CD4-positive, alpha-beta T cell (primary cell): ENCODE measurements around the gene PTPRO. TPM values are rescaled to one million over a fixed set of nuclear protein-coding genes. Genes with fewer than 3 reads are reported as not detected.

Experiments
- ATAC-seq: fragments of 200-7000 bp; cut with Tn5 transposase; one replicate; pipeline ENCODE4 v1.10.0; 2022; ENCODE audit warnings: mild to moderate bottlenecking; ENCODE audit not compliant: poor library complexity
- CTCF ChIA-PET: fragments of 350-600 bp; sonication (Branson Sonifier 250); formaldehyde crosslinking; loops from one replicate; lab custom pipeline; 2021; ENCODE audit warnings: antibody characterized with exemption, inconsistent platforms; lab: Charles Lee
- POLR2A ChIA-PET: fragments of 350-600 bp; sonication (Branson Sonifier 250); formaldehyde crosslinking; loops from one replicate; lab custom pipeline; 2021; ENCODE audit warnings: antibody characterized with exemption, inconsistent platforms; lab: Charles Lee
- DNase-seq, 14 experiments: peaks; one replicate each; pipeline ENCODE4 v3.0.0-alpha.2; 2013 to 2020; ENCODE audit warnings: mixed read lengths in 2 of 14
- H3K27ac ChIP-seq, 2 donors: one replicate each; pipeline versions ENCODE4 v1.5.1 to v1.7.0; 2013; ENCODE audit warnings: low read length in 2 of 2, low read depth in 1 of 2, mild to moderate bottlenecking in 1 of 2
- H3K27me3 ChIP-seq, 2 experiments: 1 replicate in 1 of 2; 2 replicates in 1 of 2; pipeline versions ENCODE4 v1.6.1 to v1.7.0; 2013; ENCODE audit warnings: low read length in 2 of 2, control low read depth in 1 of 2, mild to moderate bottlenecking in 1 of 2, moderate library complexity in 1 of 2; ENCODE audit not compliant: insufficient read depth in 2 of 2, control insufficient read depth in 1 of 2
- H3K36me3 ChIP-seq: one replicate; pipeline ENCODE4 v1.6.1; 2013; ENCODE audit warnings: low read length, control low read depth; ENCODE audit not compliant: insufficient read depth
- H3K4me1 ChIP-seq: one replicate; pipeline ENCODE4 v1.6.1; 2013; ENCODE audit warnings: low read length, control low read depth; ENCODE audit not compliant: insufficient read depth
- H3K4me3 ChIP-seq: one replicate; pipeline ENCODE4 v1.5.1; 2013; ENCODE audit warnings: mild to moderate bottlenecking, low read length, moderate library complexity
- H3K9me3 ChIP-seq, 2 experiments: 1 replicate in 1 of 2; 2 replicates in 1 of 2; pipeline versions ENCODE4 v1.6.1 to v1.7.0; 2013; ENCODE audit warnings: low read length in 2 of 2, mild to moderate bottlenecking in 2 of 2, control low read depth in 1 of 2, moderate library complexity in 1 of 2; ENCODE audit not compliant: control insufficient read depth in 1 of 2, insufficient read depth in 1 of 2
- H3K27ac Mint-ChIP-seq: one replicate; pipeline ENCODE4 v1.8.0; 2020; ENCODE audit warnings: mixed read lengths
- H3K27me3 Mint-ChIP-seq: one replicate; pipeline ENCODE4 v1.8.0; 2021; ENCODE audit warnings: mixed read lengths
- H3K36me3 Mint-ChIP-seq: one replicate; pipeline ENCODE4 v1.8.0; 2021; ENCODE audit warnings: low read depth, mixed read lengths
- H3K4me1 Mint-ChIP-seq: one replicate; pipeline ENCODE4 v1.8.0; 2021; ENCODE audit warnings: low read depth, mixed read lengths
- H3K4me3 Mint-ChIP-seq: one replicate; pipeline ENCODE4 v1.8.0; 2020; ENCODE audit warnings: mild to moderate bottlenecking, mixed read lengths
- H3K9me3 Mint-ChIP-seq: one replicate; pipeline ENCODE4 v1.8.0; 2020; ENCODE audit warnings: mixed read lengths
- intact Hi-C, 2 experiments: fragments of 100-400 bp; cut with DNase I in 1 of 2; cut with micrococcal nuclease in 1 of 2; formaldehyde crosslinking; loops; one replicate each; pipeline versions ENCODE4 v1.15.1 to v1.9.0; 2023 to 2025; cut with DNase I, micrococcal nuclease
- total RNA-seq, 174 experiments: library from RNA in 2 of 174; stranded (reverse) in 2 of 174; gene quantifications; one replicate each; pipeline ENCODE4 v1.2.3 and lab custom pipeline; 2021 to 2026
- TF ChIP-seq, protein P1 (sequence below): fragments of 200-600 bp; IDR thresholded peaks from one replicate; pipeline ENCODE4 v1.8.0; 2022; ENCODE audit warnings: antibody characterized with exemption, mild to moderate bottlenecking

Gene PTPRO
- total RNA-seq, 2 experiments from 2014 or later = 2.1 to 2.8 TPM

DNA sequence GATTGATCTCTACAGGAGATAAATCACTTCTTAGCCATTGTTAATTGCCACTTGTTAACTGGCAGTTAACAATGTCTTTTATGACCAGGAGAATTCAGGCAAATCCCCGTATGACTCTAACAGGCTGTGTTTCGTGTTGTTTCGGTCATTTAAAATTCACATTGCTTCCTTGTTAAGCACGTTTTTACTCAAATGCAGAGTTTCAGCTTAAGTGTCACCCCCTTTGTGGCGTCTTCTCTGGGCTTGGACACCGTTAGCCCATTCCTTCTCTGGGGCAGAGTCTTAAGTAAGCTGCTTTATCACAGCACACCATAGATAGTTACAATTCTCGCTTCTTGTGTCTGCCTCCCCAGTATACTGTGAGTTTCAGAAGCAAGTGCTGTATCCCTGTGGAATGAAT lies 261.5 kb downstream of the PTPRO start:
- Mint-ChIP-seq H3K4me1 (peaks cover 18% of the 10 kb centered on the region), H3K36me3 (peaks cover 6% of the 10 kb centered on the region), H3K27me3 (no peaks in the 10 kb centered on the region), H3K4me3 (no peak overlapping the region), H3K9me3 (no peaks in the 10 kb centered on the region), H3K27ac (no peak overlapping the region)
- TF ChIP-seq, protein P1, sequence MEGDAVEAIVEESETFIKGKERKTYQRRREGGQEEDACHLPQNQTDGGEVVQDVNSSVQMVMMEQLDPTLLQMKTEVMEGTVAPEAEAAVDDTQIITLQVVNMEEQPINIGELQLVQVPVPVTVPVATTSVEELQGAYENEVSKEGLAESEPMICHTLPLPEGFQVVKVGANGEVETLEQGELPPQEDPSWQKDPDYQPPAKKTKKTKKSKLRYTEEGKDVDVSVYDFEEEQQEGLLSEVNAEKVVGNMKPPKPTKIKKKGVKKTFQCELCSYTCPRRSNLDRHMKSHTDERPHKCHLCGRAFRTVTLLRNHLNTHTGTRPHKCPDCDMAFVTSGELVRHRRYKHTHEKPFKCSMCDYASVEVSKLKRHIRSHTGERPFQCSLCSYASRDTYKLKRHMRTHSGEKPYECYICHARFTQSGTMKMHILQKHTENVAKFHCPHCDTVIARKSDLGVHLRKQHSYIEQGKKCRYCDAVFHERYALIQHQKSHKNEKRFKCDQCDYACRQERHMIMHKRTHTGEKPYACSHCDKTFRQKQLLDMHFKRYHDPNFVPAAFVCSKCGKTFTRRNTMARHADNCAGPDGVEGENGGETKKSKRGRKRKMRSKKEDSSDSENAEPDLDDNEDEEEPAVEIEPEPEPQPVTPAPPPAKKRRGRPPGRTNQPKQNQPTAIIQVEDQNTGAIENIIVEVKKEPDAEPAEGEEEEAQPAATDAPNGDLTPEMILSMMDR = no peak
- no peak for ATAC-seq
- CTCF ChIA-PET = interaction anchor here (0.5 to 9.7 kb wide), 11 partner anchors 8 to 671 kb away, joined by 3 to 117 read pairs (median 3); no protein-coding TSS in a partner anchor
- no peak for DNase-seq
- no peak overlapping the region for H3K27ac ChIP-seq
- intact Hi-C loops = loop anchor here (1.0 to 5.0 kb wide), 5 partner anchors 52 to 862 kb away; no protein-coding TSS in a partner anchor
- H3K4me1 ChIP-seq = no peaks in the 10 kb centered on the region
- no peak overlapping the region for H3K4me3 ChIP-seq
- POLR2A ChIA-PET = interaction anchor here (0.7 to 1.6 kb wide), 5 partner anchors 23 to 52 kb away, joined by 3 to 24 read pairs (median 12); no protein-coding TSS in a partner anchor
- H3K36me3 ChIP-seq = no peaks in the 10 kb centered on the region
- H3K9me3 ChIP-seq = no peaks in the 10 kb centered on the region
- H3K27me3 ChIP-seq = no peaks in the 10 kb centered on the region

DNA sequence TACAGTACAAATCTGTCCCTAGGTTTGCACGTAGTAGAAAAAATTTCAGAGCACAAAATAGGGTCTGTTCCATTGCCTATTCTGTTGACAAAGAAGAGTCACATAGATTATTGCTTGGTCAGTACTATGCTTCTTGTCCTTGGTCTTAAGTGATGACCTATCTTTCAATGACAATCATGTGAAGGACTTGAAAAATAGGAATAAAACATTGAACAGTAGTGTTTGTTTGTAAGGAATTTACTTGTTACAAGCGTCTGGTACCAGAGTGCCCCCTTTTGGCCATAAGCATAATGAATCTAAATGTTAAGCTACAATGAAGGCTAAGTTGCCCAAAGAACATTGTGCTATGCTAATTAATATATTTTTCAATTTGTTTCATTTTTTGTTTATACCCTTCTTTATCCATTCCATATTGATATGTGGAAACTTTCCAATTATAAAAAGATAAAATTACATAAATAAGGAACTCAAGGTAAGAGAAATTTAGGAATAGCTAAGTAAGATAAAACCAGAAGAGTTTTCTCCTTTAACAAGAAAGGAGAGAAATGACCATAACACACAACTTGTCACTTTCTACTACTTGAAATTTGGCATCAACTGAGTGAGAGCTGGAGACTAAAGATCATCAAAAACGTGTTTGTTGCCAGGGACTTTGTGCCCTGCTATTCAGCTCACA lies 262.2 kb downstream of the PTPRO start:
- Histone ChIP-seq H3K9me3 (no peaks in the 10 kb centered on the region), H3K27me3 (no peaks in the 10 kb centered on the region), H3K36me3 (no peaks in the 10 kb centered on the region), H3K27ac (no peak overlapping the region), H3K4me1 (no peaks in the 10 kb centered on the region), H3K4me3 (no peak overlapping the region)
- POLR2A ChIA-PET = interaction anchor here (0.7 to 1.6 kb wide), 6 partner anchors 13 to 308 kb away, joined by 3 to 24 read pairs (median 8); no protein-coding TSS in a partner anchor
- no peak overlapping the region for H3K27ac Mint-ChIP-seq
- DNase-seq (peak in 8 of 14 experiments; percentile 7 to 85 (median 44)), ATAC-seq (peak; percentile 61)
- CTCF ChIA-PET = interaction anchor here (0.5 to 9.7 kb wide), 23 partner anchors 9 to 672 kb away, joined by 3 to 117 read pairs (median 4); no protein-coding TSS in a partner anchor
- no peaks in the 10 kb centered on the region for H3K9me3 Mint-ChIP-seq
- peaks cover 6% of the 10 kb centered on the region for H3K36me3 Mint-ChIP-seq
- no peak overlapping the region for H3K4me3 Mint-ChIP-seq
- TF ChIP-seq, protein P1 = peak; percentile 77
- intact Hi-C loops = loop anchor here (1.0 to 5.0 kb wide), 5 partner anchors 52 to 862 kb away; no protein-coding TSS in a partner anchor
- no peaks in the 10 kb centered on the region for H3K27me3 Mint-ChIP-seq
- H3K4me1 Mint-ChIP-seq = peaks cover 18% of the 10 kb centered on the region

DNA sequence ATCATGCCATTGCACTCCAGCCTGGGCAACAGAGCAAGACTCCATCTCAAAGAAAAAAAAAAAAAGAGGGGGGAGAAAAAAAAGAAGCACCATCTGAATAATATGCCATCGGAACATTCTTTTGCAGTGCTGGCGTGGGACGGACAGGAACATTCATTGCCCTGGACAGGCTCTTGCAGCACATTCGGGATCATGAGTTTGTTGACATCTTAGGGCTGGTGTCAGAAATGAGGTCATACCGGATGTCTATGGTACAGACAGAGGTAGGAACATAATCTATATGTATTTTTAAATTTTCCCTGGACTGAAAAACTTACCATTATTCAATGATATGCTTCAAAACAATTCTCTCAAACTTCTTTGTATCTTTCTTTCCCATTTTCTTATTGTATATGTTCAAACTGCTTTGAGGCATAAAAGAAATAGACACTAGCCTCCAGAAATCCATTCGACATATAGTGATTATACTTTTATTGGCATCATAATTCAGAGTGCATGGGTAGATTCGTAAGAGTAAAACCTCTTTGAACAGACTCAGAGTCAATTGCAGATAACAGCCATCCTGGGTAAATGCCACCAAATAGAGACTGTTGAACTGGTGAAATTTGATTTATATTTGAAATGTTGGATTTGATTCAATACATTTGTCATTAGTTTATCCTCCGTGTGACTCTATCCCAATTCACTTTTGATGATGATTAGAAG lies 267.2 kb downstream of the PTPRO start:
- intact Hi-C loops = loop anchor here (1.0 to 5.0 kb wide), 4 partner anchors 198 to 310 kb away; partner anchors contain the start of gene EPS8 (in 1 of the 2)
- Histone ChIP-seq H3K27me3 (no peaks in the 10 kb centered on the region), H3K27ac (no peak overlapping the region), H3K4me3 (no peak overlapping the region), H3K4me1 (peaks cover 4% of the 10 kb centered on the region), H3K36me3 (no peaks in the 10 kb centered on the region), H3K9me3 (no peaks in the 10 kb centered on the region)
- H3K36me3 Mint-ChIP-seq = no peaks in the 10 kb centered on the region
- ChIA-PET POLR2A (interaction anchor here (1.3 to 1.5 kb wide), 3 partner anchors 26 to 266 kb away, joined by 3 to 6 read pairs (median 4); no protein-coding TSS in a partner anchor), CTCF (interaction anchor here (0.8 to 9.7 kb wide), 19 partner anchors 9 to 312 kb away, joined by 3 to 117 read pairs (median 4); no protein-coding TSS in a partner anchor)
- H3K4me3 Mint-ChIP-seq = peak overlapping the region; percentile 78
- ATAC-seq (no peak), DNase-seq (no peak)
- H3K27ac Mint-ChIP-seq = no peak overlapping the region
- no peaks in the 10 kb centered on the region for H3K27me3 Mint-ChIP-seq
- TF ChIP-seq, protein P1 = no peak
- H3K9me3 Mint-ChIP-seq = no peaks in the 10 kb centered on the region
- H3K4me1 Mint-ChIP-seq = peaks cover 10% of the 10 kb centered on the region
